ENCODE measurements around the gene DEGS1. TPM values are rescaled to one million over a fixed set of nuclear protein-coding genes. Genes with fewer than 3 reads are reported as not detected.

Gene DEGS1
- total RNA-seq, 2 donors from 2014 or later = 84.0 to 95.1 TPM

GRCh38 chr1:224198572-224198971 is 15.5 kb downstream of the DEGS1 start:
- H3K27ac ChIP-seq = no peak overlapping the region
- no peak overlapping the region for H3K4me3 ChIP-seq
- H3K4me1 ChIP-seq = peaks cover 0 to 3% of the 10 kb centered on the region in 2 donors
- peaks cover 10% of the 10 kb centered on the region for H3K36me3 ChIP-seq
- H3K9me3 ChIP-seq = no peaks in the 10 kb centered on the region
- DNase-seq (ENCODE audit: low spot score) = no peak
- H3K27me3 ChIP-seq = no peaks in the 10 kb centered on the region
- TF ChIP-seq CTCF (IDR thresholded peaks at IDR 0.05) = no peak

- no peak overlapping the region for H3K4me3 ChIP-seq
These were observed 16.6 kb downstream of the DEGS1 start for GRCh38 chr1:224199679-224200078.

GRCh38 chr1:224201383-224201782 is 18.3 kb downstream of the DEGS1 start:
- Histone ChIP-seq H3K4me3 (no peak overlapping the region), H3K27me3 (no peaks in the 10 kb centered on the region), H3K9me3 (no peaks in the 10 kb centered on the region), H3K4me1 (peaks cover 0 to 22% of the 10 kb centered on the region in 2 donors), H3K36me3 (no peaks in the 10 kb centered on the region), H3K27ac (no peak overlapping the region)
- TF ChIP-seq CTCF (IDR thresholded peaks at IDR 0.05) = no peak
- DNase-seq (ENCODE audit: low spot score) = no peak

More at GRCh38 chr1:224199679-224200078, 16.6 kb downstream of the DEGS1 start:
- H3K4me1 ChIP-seq = peaks cover 0 to 14% of the 10 kb centered on the region in 2 donors
- no peak overlapping the region for H3K27ac ChIP-seq
- no peaks in the 10 kb centered on the region for H3K36me3 ChIP-seq
- H3K27me3 ChIP-seq = no peaks in the 10 kb centered on the region
- DNase-seq (ENCODE audit: low spot score) = no peak
- H3K9me3 ChIP-seq = no peaks in the 10 kb centered on the region
- no peak for TF ChIP-seq CTCF (IDR thresholded peaks at IDR 0.05)

GRCh38 chr1:224201853-224202252 is 18.8 kb downstream of the DEGS1 start:
- no peak for DNase-seq (ENCODE audit: low spot score)
- Histone ChIP-seq H3K4me1 (peaks cover 0 to 22% of the 10 kb centered on the region in 2 donors), H3K36me3 (no peaks in the 10 kb centered on the region), H3K27ac (no peak overlapping the region), H3K4me3 (no peak overlapping the region), H3K9me3 (no peaks in the 10 kb centered on the region), H3K27me3 (no peaks in the 10 kb centered on the region)
- TF ChIP-seq CTCF (IDR thresholded peaks at IDR 0.05) = no peak

- no peak for DNase-seq (ENCODE audit: low spot score)
- no peak overlapping the region for H3K27ac ChIP-seq
- TF ChIP-seq CTCF (IDR thresholded peaks at IDR 0.05) = no peak
- H3K36me3 ChIP-seq = no peaks in the 10 kb centered on the region
- no peaks in the 10 kb centered on the region for H3K9me3 ChIP-seq
- peaks cover 0 to 22% of the 10 kb centered on the region in 2 donors for H3K4me1 ChIP-seq
- H3K4me3 ChIP-seq = no peak overlapping the region
- H3K27me3 ChIP-seq = no peaks in the 10 kb centered on the region
These were observed 20.4 kb downstream of the DEGS1 start for GRCh38 chr1:224203243-224204016.

All from right atrium auricular region (tissue), 2 donors.